Stomach (tissue), 9 donors: ENCODE data around the gene SENP6. TPM values are rescaled to one million over a fixed set of nuclear protein-coding genes. Genes with fewer than 3 reads are reported as not detected.

Source experiments
- DNase-seq, 2 donors: peaks; one replicate each; pipeline versions ENCODE4 v3.0.0 to v3.0.0-alpha.2; 2013 to 2019
- H3K27ac ChIP-seq, 5 donors: fragments of 200-600 bp in 4 of 5; sonication (generic) in 4 of 5; one replicate each; pipeline ENCODE4 v1.5.1; 2013 to 2019; ENCODE audit warnings: mild to moderate bottlenecking in 1 of 5, moderate library complexity in 1 of 5
- H3K27me3 ChIP-seq, 3 donors: fragments of 200-600 bp; sonication (generic); one replicate each; pipeline ENCODE4 v1.5.1; 2017 to 2019; ENCODE audit warnings: mixed run types in 1 of 3
- H3K36me3 ChIP-seq, 4 donors: fragments of 200-600 bp; sonication (generic); 1 replicate in 3 of 4; 2 replicates in 1 of 4; pipeline ENCODE4 v1.5.1; 2016 to 2019
- H3K4me1 ChIP-seq, 4 donors: fragments of 200-600 bp; sonication (generic); one replicate each; pipeline ENCODE4 v1.5.1; 2016 to 2019
- H3K4me3 ChIP-seq, 4 donors: fragments of 200-600 bp; sonication (generic) in 3 of 4; one replicate each; pipeline ENCODE4 v1.5.1; 2016 to 2019; ENCODE audit warnings: mild to moderate bottlenecking in 1 of 4
- H3K9me3 ChIP-seq, 4 donors: fragments of 200-600 bp; sonication (generic); one replicate each; pipeline ENCODE4 v1.5.1; 2016 to 2019
- CTCF ChIP-seq, 7 experiments: fragments of 450-650 bp in 4 of 7; fragments of 200-600 bp in 3 of 7; sonication (generic) in 3 of 7; IDR thresholded peaks; one replicate each; pipeline ENCODE4 v1.5.1; 2016 to 2019; ENCODE audit warnings: antibody characterized with exemption in 7 of 7, control low read depth in 2 of 7, mild to moderate bottlenecking in 1 of 7
- EP300 ChIP-seq: sonication (generic); formaldehyde crosslinking; IDR thresholded peaks from one replicate; pipeline ENCODE4 v1.6.1; 2017; ENCODE audit warnings: antibody characterized with exemption
- POLR2A ChIP-seq, 4 donors: fragments of 450-650 bp; IDR thresholded peaks; one replicate each; pipeline ENCODE4 v1.6.1; 2016; ENCODE audit warnings: antibody characterized with exemption in 4 of 4, control low read depth in 2 of 4, mild to moderate bottlenecking in 1 of 4, moderate library complexity in 1 of 4
- POLR2AphosphoS5 ChIP-seq, 3 donors: sonication (generic); formaldehyde crosslinking; IDR thresholded peaks; one replicate each; pipeline ENCODE4 v1.6.1; 2016; ENCODE audit warnings: antibody characterized with exemption in 3 of 3
- WGBS, 5 donors: extraction: QIAGEN DNeasy Blood & Tissue Kit in 3 of 5; methylation state at CpG; one replicate each; pipeline versions ENCODE4 v1.1.5 to v1.1.7; 2013 to 2018; 5-methylcytosine and 5-hydroxymethylcytosine counted together
- intact Hi-C: fragments of 100-400 bp; cut with DNase I; formaldehyde crosslinking; loops from one replicate; pipeline ENCODE4 v1.15.1; 2023; ENCODE audit warnings: low total_unique reads
- polyA plus RNA-seq, 3 donors: library from polyadenylated mRNA; stranded (reverse); fragments of 200-250 nt; gene quantifications; one replicate each; pipeline ENCODE4 v1.2.3, GENCODE V29; 2013
- small RNA-seq, 4 donors: library from RNA; depleted of rRNA; stranded (forward); fragments of <200 nt; gene quantifications; one replicate each; pipeline ENCODE3, GENCODE V24; 2016
- total RNA-seq, 5 donors: library from RNA; depleted of rRNA; stranded (reverse); fragments of >200 nt; gene quantifications; one replicate each; pipeline versions ENCODE4 v1.1.0 to v1.2.3, GENCODE V29; 2014 to 2016
- donor health status: healthy with polysubstance abuse.
- donor health status: Bipolar disorder and iron deficiency.
- donor health status: healthy.

The SENP6 gene
- total and polyA plus RNA-seq, 8 donors: 17.7 to 251 (median 103) TPM

DNA sequence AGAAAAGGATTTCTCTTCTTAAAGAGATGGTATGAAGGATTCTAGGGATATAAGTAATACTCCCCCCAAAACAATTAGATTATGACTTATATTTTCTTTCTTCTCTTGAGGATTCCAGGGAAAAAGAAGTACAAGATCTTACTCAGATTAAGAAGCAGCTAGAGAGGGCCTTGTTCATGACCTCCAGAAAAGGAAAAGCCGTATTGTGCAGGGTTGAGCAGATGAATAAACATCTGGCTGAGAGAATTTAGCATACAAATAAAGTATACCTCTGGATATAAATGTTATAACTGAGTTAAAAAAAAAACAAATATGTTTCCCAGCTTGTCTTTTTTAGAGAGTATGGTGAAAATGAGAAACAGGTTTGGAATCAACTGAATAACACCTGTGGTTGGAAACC, 158.6 kb downstream of the SENP6 start:
- Histone ChIP-seq H3K4me3 (no peak overlapping the region), H3K36me3 (peaks cover 0 to 5% (median 0%) of the 10 kb centered on the region in 4 donors), H3K4me1 (peaks cover 7 to 28% (median 16%) of the 10 kb centered on the region in 4 donors), H3K27ac (no peak overlapping the region), H3K9me3 (no peaks in the 10 kb centered on the region), H3K27me3 (no peaks in the 10 kb centered on the region)
- intact Hi-C loops: no loop called here
- TF ChIP-seq CTCF (IDR thresholded peaks at IDR 0.05) (no peak), EP300 (no peak), POLR2A (IDR thresholded peaks at IDR 0.05) (no peak), POLR2AphosphoS5 (IDR thresholded peaks at IDR 0.05) (no peak)
- DNase-seq: no peak
- WGBS, 5 donors: 61 to 82% (median 66%) methylated on average over 1 of the region's 1 CpG

- peak in 1 of 2 donors; percentile 12 for DNase-seq
- no peaks in the 10 kb centered on the region for H3K27me3 ChIP-seq
- H3K9me3 ChIP-seq: no peaks in the 10 kb centered on the region
- WGBS, 5 donors: 92 to 100% (median 96%) methylated on average over 1 of the region's 1 CpG
- TF ChIP-seq EP300 (no peak), POLR2AphosphoS5 (IDR thresholded peaks at IDR 0.05) (no peak)
- peaks cover 0 to 5% (median 0%) of the 10 kb centered on the region in 4 donors for H3K36me3 ChIP-seq
- peaks cover 7 to 28% (median 16%) of the 10 kb centered on the region in 4 donors for H3K4me1 ChIP-seq
- intact Hi-C loops: no loop called here
- H3K27ac ChIP-seq: no peak overlapping the region
- no peak overlapping the region for H3K4me3 ChIP-seq
Measured at GRCh38 chr6:75761489-75761888, 159.8 kb downstream of the SENP6 start.

DNA sequence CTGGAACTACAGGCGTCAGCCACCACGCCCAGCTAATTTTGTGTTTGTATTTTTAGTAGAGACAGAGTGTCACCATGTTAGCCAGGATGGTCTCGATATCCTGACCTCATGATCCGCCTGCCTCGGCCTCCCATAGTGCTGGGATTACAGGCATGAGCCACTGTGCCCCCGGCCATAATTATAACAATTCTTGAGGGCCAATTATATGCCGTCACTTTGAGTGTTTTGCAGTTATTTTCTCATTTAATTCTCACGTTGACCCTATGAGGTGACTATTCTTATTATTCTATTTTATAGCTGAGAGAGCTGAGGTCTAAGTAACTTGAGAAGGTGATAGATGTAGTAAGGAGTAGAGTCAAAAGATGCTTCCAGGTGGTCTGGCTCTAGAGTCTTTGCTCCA, 160.4 kb downstream of the SENP6 start:
- Histone ChIP-seq H3K27me3 (no peaks in the 10 kb centered on the region), H3K9me3 (no peaks in the 10 kb centered on the region), H3K36me3 (peaks cover 0 to 5% (median 0%) of the 10 kb centered on the region in 4 donors), H3K27ac (no peak overlapping the region), H3K4me3 (no peak overlapping the region), H3K4me1 (peaks cover 7 to 28% (median 16%) of the 10 kb centered on the region in 4 donors)
- no peak for DNase-seq
- TF ChIP-seq POLR2A (IDR thresholded peaks at IDR 0.05) (no peak), CTCF (IDR thresholded peaks at IDR 0.05) (no peak), EP300 (no peak), POLR2AphosphoS5 (IDR thresholded peaks at IDR 0.05) (no peak)
- WGBS, 5 donors: 94 to 97% (median 95%) methylated on average over 8 of the region's 8 CpGs
- intact Hi-C loops: no loop called here

- Histone ChIP-seq H3K36me3 (peaks cover 0 to 5% (median 0%) of the 10 kb centered on the region in 4 donors), H3K27me3 (no peaks in the 10 kb centered on the region), H3K9me3 (no peaks in the 10 kb centered on the region), H3K27ac (no peak overlapping the region), H3K4me3 (no peak overlapping the region), H3K4me1 (peaks cover 0 to 8% (median 4%) of the 10 kb centered on the region in 4 donors)
- no peak for DNase-seq
- TF ChIP-seq POLR2A (IDR thresholded peaks at IDR 0.05) (no peak), CTCF (IDR thresholded peaks at IDR 0.05) (no peak), POLR2AphosphoS5 (IDR thresholded peaks at IDR 0.05) (no peak), EP300 (no peak)
- intact Hi-C loops: no loop called here
Measured at GRCh38 chr6:75766387-75766786, 164.7 kb downstream of the SENP6 start.

Small RNA genes lying within 50 kb of the gene (small RNA-seq; reads per million reads assigned to genes)
- gene RNU6-1016P: 0 to 0.07 (median 0) reads per million in 4 donors
- 0 reads per million in 4 donors for gene RNU6-1338P
- 0 reads per million in 4 donors for gene RNU6-155P

Other genes with a start within 250 kb of the SENP6 start
- gene FILIP1, start 108.1 kb upstream of the SENP6 start, total RNA-seq: 10 to 100 TPM in 3 of 5 donors, 1 to 10 TPM in 2; 2.6 to 29.8 (median 21.9) TPM
- gene FILIP1, start 108.1 kb upstream of the SENP6 start, polyA plus RNA-seq: 1 to 10 TPM in 1 of 3 donors, under 1 TPM in 2; 0.31 to 1.8 (median 0.37) TPM
- 10 to 100 TPM; 14.6 to 80.4 (median 58.5) TPM for gene MYO6, start 147.4 kb downstream of the SENP6 start, total RNA-seq
- 10 to 100 TPM; 16.2 to 40.2 (median 20.1) TPM for gene MYO6, start 147.4 kb downstream of the SENP6 start, polyA plus RNA-seq